ENCODE results near the gene UHRF2. TPM values are rescaled to one million over a fixed set of nuclear protein-coding genes. Genes with fewer than 3 reads are reported as not detected.
"Not testable (repeated sequence)": the region's sequence is repeated elsewhere in the genome, so short reads cannot be mapped to it uniquely, and the experiment has no call there.

The UHRF2 gene
- total and polyA plus RNA-seq, 3 donors from 2014 or later: 36.4 to 59.2 (median 56.1) TPM

DNA sequence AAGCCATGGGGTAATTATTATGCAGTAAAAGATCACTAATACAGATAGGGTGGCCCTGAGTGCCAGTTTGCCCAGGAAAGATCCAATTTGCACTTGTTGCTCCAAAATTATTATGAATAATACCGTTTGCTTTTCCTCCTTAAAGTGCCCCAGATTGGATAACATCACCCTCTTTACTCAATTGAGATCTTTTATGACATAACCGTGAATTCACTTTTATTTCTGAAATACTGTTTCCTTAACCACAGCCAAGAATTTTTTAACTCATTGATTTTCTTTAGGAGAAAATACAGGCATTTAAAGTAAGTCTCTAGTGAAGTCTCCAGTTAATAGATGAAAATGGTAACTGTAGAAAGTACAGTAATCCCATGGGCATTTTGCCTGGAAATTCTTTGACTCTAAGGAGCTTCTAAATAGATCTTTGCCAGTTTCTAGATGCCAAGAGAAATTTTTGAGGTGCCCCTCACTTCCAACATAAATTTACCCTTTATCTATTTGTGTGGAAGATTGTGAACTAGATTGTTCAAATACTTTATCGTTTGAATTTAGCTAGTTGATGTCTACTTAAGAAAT, 99.2 kb downstream of the UHRF2 start:
- intact Hi-C loops (cut with DNase I; ENCODE audit: low total_unique reads): no loop called here
- Histone ChIP-seq H3K4me1 (no peaks in the 10 kb centered on the region), H3K27me3 (no peaks in the 10 kb centered on the region), H3K4me3 (no peak overlapping the region), H3K9me3 (no peaks in the 10 kb centered on the region), H3K27ac (no peak overlapping the region), H3K36me3 (ENCODE audit: low read depth, missing control alignments) (no peaks in the 10 kb centered on the region)
- no peak for TF ChIP-seq POLR2A (IDR thresholded peaks at IDR 0.05)
- TF ChIP-seq, protein P1, sequence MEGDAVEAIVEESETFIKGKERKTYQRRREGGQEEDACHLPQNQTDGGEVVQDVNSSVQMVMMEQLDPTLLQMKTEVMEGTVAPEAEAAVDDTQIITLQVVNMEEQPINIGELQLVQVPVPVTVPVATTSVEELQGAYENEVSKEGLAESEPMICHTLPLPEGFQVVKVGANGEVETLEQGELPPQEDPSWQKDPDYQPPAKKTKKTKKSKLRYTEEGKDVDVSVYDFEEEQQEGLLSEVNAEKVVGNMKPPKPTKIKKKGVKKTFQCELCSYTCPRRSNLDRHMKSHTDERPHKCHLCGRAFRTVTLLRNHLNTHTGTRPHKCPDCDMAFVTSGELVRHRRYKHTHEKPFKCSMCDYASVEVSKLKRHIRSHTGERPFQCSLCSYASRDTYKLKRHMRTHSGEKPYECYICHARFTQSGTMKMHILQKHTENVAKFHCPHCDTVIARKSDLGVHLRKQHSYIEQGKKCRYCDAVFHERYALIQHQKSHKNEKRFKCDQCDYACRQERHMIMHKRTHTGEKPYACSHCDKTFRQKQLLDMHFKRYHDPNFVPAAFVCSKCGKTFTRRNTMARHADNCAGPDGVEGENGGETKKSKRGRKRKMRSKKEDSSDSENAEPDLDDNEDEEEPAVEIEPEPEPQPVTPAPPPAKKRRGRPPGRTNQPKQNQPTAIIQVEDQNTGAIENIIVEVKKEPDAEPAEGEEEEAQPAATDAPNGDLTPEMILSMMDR (IDR thresholded peaks at IDR 0.05): no peak
- no peak for DNase-seq
- WGBS, 2 donors: 71 to 76% methylated on average over 3 of the region's 3 CpGs

DNA sequence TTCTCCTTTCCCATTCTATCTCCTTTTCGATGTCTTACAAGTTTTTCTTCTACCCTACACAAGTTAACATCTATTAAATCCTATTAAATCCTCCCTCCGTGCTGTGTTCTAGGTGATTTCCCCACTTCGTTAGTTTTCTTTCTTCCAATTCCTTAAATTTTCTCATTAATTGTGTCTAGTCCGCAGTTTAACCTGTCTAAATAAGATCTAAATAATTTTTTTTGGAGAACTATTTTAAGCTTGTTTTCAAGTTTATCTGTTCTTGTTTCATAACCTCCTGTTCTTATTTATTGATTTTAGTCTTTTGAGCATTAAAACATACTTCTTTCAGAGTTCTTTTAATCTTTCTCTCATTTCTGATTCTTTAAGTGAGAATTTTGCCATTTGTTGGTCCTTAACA, 109.3 kb downstream of the UHRF2 start:
- Histone ChIP-seq H3K27ac (no peak overlapping the region), H3K27me3 (no peaks in the 10 kb centered on the region), H3K9me3 (no peaks in the 10 kb centered on the region), H3K4me3 (no peak overlapping the region), H3K36me3 (ENCODE audit: low read depth, missing control alignments) (no peaks in the 10 kb centered on the region), H3K4me1 (no peaks in the 10 kb centered on the region)
- TF ChIP-seq, protein P1 (IDR thresholded peaks at IDR 0.05): no peak
- no peak for TF ChIP-seq POLR2A (IDR thresholded peaks at IDR 0.05)
- intact Hi-C loops (cut with DNase I; ENCODE audit: low total_unique reads): no loop called here
- no peak for DNase-seq
- WGBS, 2 donors: 92 to 94% methylated on average over 4 of the region's 4 CpGs

DNA sequence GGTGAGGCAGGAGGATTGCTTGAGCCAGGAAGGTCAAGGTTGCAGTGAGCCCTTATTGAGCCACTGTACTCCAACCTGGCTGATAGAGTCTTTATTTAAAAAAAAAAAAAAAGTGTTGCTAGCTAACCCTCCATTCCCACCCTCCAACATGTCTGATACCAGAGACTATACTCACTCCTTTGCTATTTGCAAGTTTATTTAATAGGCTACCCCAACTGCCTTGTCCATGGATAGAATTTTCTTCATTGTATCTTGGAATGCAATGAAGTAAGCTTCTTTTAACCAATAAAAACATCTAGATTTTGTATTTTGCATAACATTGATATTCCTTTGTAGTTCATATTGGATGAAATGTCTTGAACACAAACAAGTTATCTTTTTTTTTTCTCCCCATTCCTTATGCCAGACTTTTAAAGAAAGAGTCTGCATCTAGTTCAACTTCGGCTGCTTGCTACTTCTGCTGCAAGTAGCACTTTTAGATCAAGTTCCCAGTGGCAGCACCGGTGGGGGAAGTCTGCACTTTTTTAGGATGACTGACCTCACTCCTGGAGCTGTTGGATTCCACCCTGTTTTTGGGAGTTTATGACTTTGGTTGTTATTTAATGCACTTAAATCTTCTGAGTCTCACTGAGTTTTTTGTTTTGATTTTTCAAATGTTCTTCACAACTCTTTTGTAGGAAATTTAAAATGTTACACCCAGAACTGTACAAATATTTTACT, 112.5 kb downstream of the UHRF2 start:
- WGBS, 2 donors: 35 to 53% methylated on average over 2 of the region's 2 CpGs
- H3K27ac ChIP-seq: no peak overlapping the region
- TF ChIP-seq POLR2A (IDR thresholded peaks at IDR 0.05): no peak
- TF ChIP-seq, protein P1 (IDR thresholded peaks at IDR 0.05): no peak
- H3K4me3 ChIP-seq: no peak overlapping the region
- no peaks in the 10 kb centered on the region for H3K36me3 ChIP-seq (ENCODE audit: low read depth, missing control alignments)
- H3K4me1 ChIP-seq: peaks cover 2% of the 10 kb centered on the region
- H3K9me3 ChIP-seq: no peaks in the 10 kb centered on the region
- DNase-seq: no peak
- intact Hi-C loops (cut with DNase I; ENCODE audit: low total_unique reads): no loop called here
- H3K27me3 ChIP-seq: no peaks in the 10 kb centered on the region

DNA sequence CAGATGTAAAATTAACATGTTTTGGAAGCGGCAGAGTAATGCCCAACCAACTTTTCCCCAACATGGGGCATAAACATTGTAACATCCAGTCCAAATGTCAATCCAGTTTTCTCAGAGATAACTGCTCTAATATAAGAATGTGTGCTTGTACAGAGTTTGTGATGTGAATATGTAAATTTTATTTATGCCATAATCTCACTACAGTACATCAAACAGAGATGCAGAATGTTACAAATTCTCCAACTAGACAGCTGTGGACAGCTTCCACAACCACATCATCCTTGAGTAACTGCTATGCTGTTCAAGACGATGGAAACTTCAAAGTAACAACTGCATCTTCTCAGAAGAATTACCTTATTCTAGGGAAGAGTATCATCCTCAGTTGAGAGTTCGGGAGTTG, 122.6 kb downstream of the UHRF2 start:
- Histone ChIP-seq H3K36me3 (ENCODE audit: low read depth, missing control alignments) (no peaks in the 10 kb centered on the region), H3K27ac (no peak overlapping the region), H3K9me3 (no peaks in the 10 kb centered on the region), H3K4me1 (peaks cover 2% of the 10 kb centered on the region), H3K4me3 (no peak overlapping the region), H3K27me3 (no peaks in the 10 kb centered on the region)
- intact Hi-C loops (cut with DNase I; ENCODE audit: low total_unique reads): no loop called here
- WGBS, 2 donors: 81 to 88% methylated on average over 3 of the region's 3 CpGs
- DNase-seq: no peak
- TF ChIP-seq, protein P1 (IDR thresholded peaks at IDR 0.05): no peak
- no peak for TF ChIP-seq POLR2A (IDR thresholded peaks at IDR 0.05)

DNA sequence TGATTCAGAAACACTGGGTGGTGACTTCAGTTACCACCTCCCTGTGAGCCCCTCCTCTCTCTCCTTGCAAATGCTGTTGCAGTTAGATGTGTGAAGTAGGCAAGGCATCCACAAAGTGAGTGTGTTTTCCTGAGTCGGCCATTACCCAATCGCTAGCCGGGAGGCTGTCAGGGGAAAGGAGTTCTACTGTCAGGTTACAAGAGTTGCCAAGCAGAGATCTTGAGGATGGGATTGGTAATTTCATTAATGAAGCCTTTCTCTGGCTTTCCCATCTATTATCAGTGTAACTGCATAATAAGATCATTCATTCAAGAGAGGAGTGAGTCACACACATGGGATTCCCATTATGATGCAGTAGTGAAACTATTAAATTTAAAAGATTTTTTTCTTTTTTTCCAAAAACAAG, 125.7 kb downstream of the UHRF2 start:
- WGBS, 2 donors: 46 to 55% methylated on average over 3 of the region's 3 CpGs
- Histone ChIP-seq H3K36me3 (ENCODE audit: low read depth, missing control alignments) (no peaks in the 10 kb centered on the region), H3K27ac (no peak overlapping the region), H3K9me3 (no peaks in the 10 kb centered on the region), H3K4me1 (no peaks in the 10 kb centered on the region), H3K27me3 (no peaks in the 10 kb centered on the region), H3K4me3 (no peak overlapping the region)
- intact Hi-C loops (cut with DNase I; ENCODE audit: low total_unique reads): no loop called here
- no peak for DNase-seq
- TF ChIP-seq, protein P1 (IDR thresholded peaks at IDR 0.05): no peak
- TF ChIP-seq POLR2A (IDR thresholded peaks at IDR 0.05): no peak

DNA sequence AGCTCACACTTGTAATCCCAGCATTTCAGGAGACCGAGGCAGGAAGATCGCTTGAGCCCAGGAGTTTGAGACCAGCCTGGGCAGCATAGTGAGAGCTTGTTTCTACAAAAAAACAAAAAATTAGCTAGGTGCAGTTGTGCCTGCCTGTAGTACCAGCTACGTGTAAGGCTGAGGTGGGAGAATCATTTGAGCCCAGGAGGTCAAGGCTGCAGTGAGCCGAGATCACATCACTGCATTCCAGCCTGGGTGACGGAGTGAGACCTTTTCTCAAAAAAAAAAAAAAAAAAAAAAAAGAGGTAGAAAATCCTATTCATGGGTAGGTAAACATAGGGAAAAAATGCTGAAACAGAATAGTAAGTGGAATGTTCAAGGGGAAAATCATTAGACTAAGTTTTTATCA, 129.6 kb downstream of the UHRF2 start:
- H3K36me3 ChIP-seq (ENCODE audit: low read depth, missing control alignments); H3K27ac ChIP-seq; H3K27me3 ChIP-seq; H3K4me1 ChIP-seq; intact Hi-C loops (cut with DNase I; ENCODE audit: low total_unique reads); H3K4me3 ChIP-seq; DNase-seq; H3K9me3 ChIP-seq: not testable (repeated sequence)
- 63 to 68% methylated on average over 4 to 5 of the region's 5 CpGs for WGBS, 2 donors
